ENCODE data around the gene DENND1A. TPM values are rescaled to one million over a fixed set of nuclear protein-coding genes. Genes with fewer than 3 reads are reported as not detected.

Gene DENND1A
- total and polyA plus RNA-seq, 2 experiments from 2014 or later = 13.1 to 28.7 TPM

GRCh38 chr9:123432331-123433236 lies 497.3 kb downstream of the DENND1A start (continued):
- TF ChIP-seq ETS1 (IDR thresholded peaks at IDR 0.05) = no peak
- no peak for TF ChIP-seq ZNF114 (CRISPR knock-in tag; IDR thresholded peaks at IDR 0.05)
- no peak for TF ChIP-seq POLR2AphosphoS5 (IDR thresholded peaks at IDR 0.05; ENCODE audit: low read depth)
- no peak for TF ChIP-seq NANOG (IDR thresholded peaks at IDR 0.05; ENCODE audit: borderline replicate concordance)
- TF ChIP-seq ZNF331 (CRISPR knock-in tag; IDR thresholded peaks at IDR 0.05; ENCODE audit: low read depth) = no peak
- TF ChIP-seq ZNF462 (CRISPR knock-in tag; IDR thresholded peaks at IDR 0.05) = no peak

- peaks cover 3% of the 10 kb centered on the region for H3K27me3 Mint-ChIP-seq (ENCODE audit: insufficient read depth, low read depth, poor library complexity)
Observed at GRCh38 chr9:123431581-123431980, 498.3 kb downstream of the DENND1A start.

More at GRCh38 chr9:123431581-123431980, 498.3 kb downstream of the DENND1A start:
- DNase-seq (ENCODE audit: low spot score) = no peak
- no peaks in the 10 kb centered on the region for H3K36me3 ChIP-seq (ENCODE audit: insufficient read depth)
- H3K27me3 ChIP-seq (ENCODE audit: insufficient read depth) = no peaks in the 10 kb centered on the region
- no peak overlapping the region for H2AFZ ChIP-seq
- peaks cover 3% of the 10 kb centered on the region; the same call in 2 of the 3 replicates for H3K4me1 Mint-ChIP-seq
- H3K27ac ChIP-seq (ENCODE audit: low read depth) = no peak overlapping the region
- TF ChIP-seq REST (IDR thresholded peaks at IDR 0.05; ENCODE audit: unreplicated experiment) (no peak), EZH2 (IDR thresholded peaks at IDR 0.05; ENCODE audit: low read depth, unreplicated experiment) (no peak), JUNB (IDR thresholded peaks at IDR 0.05; ENCODE audit: unreplicated experiment) (no peak), NANOG (IDR thresholded peaks at IDR 0.05; ENCODE audit: borderline replicate concordance) (no peak), STAT1 (IDR thresholded peaks at IDR 0.05; ENCODE audit: unreplicated experiment) (no peak)
- no peak overlapping the region for H3K27ac Mint-ChIP-seq
- no peaks in the 10 kb centered on the region for H3F3A ChIP-seq (replicated peaks; ENCODE audit: low read depth)
- H3K4me3 ChIP-seq = no peak overlapping the region
- no peak overlapping the region for H3K4me2 ChIP-seq
- H4K20me1 ChIP-seq (replicated peaks; ENCODE audit: insufficient read depth) = no peaks in the 10 kb centered on the region
- no peaks in the 10 kb centered on the region; the same call in 1 of the 3 replicates for H3K9me3 Mint-ChIP-seq
- no peaks in the 10 kb centered on the region for H3K79me2 ChIP-seq (replicated peaks; ENCODE audit: insufficient read depth)
- ATAC-seq = no peak
- no peak overlapping the region for H3K4me3 Mint-ChIP-seq
- H3K36me3 Mint-ChIP-seq (ENCODE audit: low read depth) = peaks cover 12% of the 10 kb centered on the region
- H3K9me2 ChIP-seq (ENCODE audit: insufficient read depth) = no peaks in the 10 kb centered on the region
- H3K4me1 ChIP-seq (ENCODE audit: insufficient read depth) = peaks cover 2% of the 10 kb centered on the region; the same call in 1 of the 2 replicates
